ENCODE data around the gene SERBP1.

SERBP1 gene

DNA sequence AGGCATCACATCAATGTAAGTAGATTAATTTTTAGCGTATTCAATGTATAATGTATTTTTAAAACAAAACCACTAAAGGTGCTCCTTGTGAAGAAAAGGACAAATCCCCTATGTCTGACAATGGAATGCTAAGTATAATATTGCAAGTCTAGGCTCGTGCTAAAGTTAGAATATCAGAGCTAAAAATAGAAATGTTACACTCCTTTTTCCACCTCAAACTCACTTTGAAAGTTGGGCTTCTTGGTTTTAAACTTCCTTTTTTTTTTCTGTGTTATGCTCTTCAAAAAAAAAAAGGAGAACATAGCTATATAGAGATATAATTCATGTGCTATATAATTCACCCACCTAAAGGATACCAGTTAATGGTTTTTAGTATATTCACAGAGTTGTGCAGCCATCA is 3.6 kb upstream of the SERBP1 start:
- Histone ChIP-seq H4K20me1 (ENCODE audit: control insufficient read depth, insufficient read depth, low read depth, low read length) (peaks cover 6% of the 10 kb centered on the region; the same call in 1 of the 2 replicates), H3K4me1 (ENCODE audit: control insufficient read depth, low read length) (peaks cover 36% of the 10 kb centered on the region), H3K36me3 (ENCODE audit: control insufficient read depth, low read length) (peaks cover 11% of the 10 kb centered on the region), H3K9me2 (replicated peaks; ENCODE audit: control insufficient read depth, low read length) (no peaks in the 10 kb centered on the region), H3F3A (ENCODE audit: control insufficient read depth, insufficient read depth) (peaks cover 21% of the 10 kb centered on the region), H3K9me3 (ENCODE audit: control insufficient read depth, insufficient read depth, low read length) (no peaks in the 10 kb centered on the region), H3K4me3 (ENCODE audit: low read length) (no peak overlapping the region), H3K27ac (ENCODE audit: low read depth, low read length) (no peak overlapping the region), H3K4me2 (ENCODE audit: low read length) (peak overlapping the region; percentile 94), H3K27me3 (ENCODE audit: control insufficient read depth, low read length) (no peaks in the 10 kb centered on the region), H3K79me2 (ENCODE audit: control insufficient read depth, low read length) (peaks cover 29% of the 10 kb centered on the region)
- TF ChIP-seq CTCF (IDR thresholded peaks at IDR 0.05; ENCODE audit: low read depth, low read length, poor library complexity, severe bottlenecking) (no peak), EZH2phosphoT487 (IDR thresholded peaks at IDR 0.05; ENCODE audit: borderline replicate concordance, low read length) (no peak)

GRCh38 chr1:67432745-67433144 is 2.5 kb upstream of the SERBP1 start:
- 0 out of 2 replicates have a peak overlapping the region, but pooled peaks have one; percentile 4 for H3K4me3 ChIP-seq (ENCODE audit: low read length)
- H3K36me3 ChIP-seq (ENCODE audit: control insufficient read depth, low read length), result peaks cover 22% of the 10 kb centered on the region
- H3K4me1 ChIP-seq (ENCODE audit: control insufficient read depth, low read length), result peaks cover 39% of the 10 kb centered on the region
- TF ChIP-seq EZH2phosphoT487 (IDR thresholded peaks at IDR 0.05; ENCODE audit: borderline replicate concordance, low read length), result no peak
- TF ChIP-seq CTCF (IDR thresholded peaks at IDR 0.05; ENCODE audit: low read depth, low read length, poor library complexity, severe bottlenecking), result no peak
- peaks cover 24% of the 10 kb centered on the region for H3F3A ChIP-seq (ENCODE audit: control insufficient read depth, insufficient read depth)
- no peaks in the 10 kb centered on the region for H3K9me2 ChIP-seq (replicated peaks; ENCODE audit: control insufficient read depth, low read length)
- H3K27me3 ChIP-seq (ENCODE audit: control insufficient read depth, low read length), result no peaks in the 10 kb centered on the region
- no peaks in the 10 kb centered on the region for H3K9me3 ChIP-seq (ENCODE audit: control insufficient read depth, insufficient read depth, low read length)
- H4K20me1 ChIP-seq (ENCODE audit: control insufficient read depth, insufficient read depth, low read depth, low read length), result peaks cover 17% of the 10 kb centered on the region
- peak overlapping the region; percentile 94 for H3K4me2 ChIP-seq (ENCODE audit: low read length)
- no peak overlapping the region for H3K27ac ChIP-seq (ENCODE audit: low read depth, low read length)
- peaks cover 40% of the 10 kb centered on the region for H3K79me2 ChIP-seq (ENCODE audit: control insufficient read depth, low read length)

DNA sequence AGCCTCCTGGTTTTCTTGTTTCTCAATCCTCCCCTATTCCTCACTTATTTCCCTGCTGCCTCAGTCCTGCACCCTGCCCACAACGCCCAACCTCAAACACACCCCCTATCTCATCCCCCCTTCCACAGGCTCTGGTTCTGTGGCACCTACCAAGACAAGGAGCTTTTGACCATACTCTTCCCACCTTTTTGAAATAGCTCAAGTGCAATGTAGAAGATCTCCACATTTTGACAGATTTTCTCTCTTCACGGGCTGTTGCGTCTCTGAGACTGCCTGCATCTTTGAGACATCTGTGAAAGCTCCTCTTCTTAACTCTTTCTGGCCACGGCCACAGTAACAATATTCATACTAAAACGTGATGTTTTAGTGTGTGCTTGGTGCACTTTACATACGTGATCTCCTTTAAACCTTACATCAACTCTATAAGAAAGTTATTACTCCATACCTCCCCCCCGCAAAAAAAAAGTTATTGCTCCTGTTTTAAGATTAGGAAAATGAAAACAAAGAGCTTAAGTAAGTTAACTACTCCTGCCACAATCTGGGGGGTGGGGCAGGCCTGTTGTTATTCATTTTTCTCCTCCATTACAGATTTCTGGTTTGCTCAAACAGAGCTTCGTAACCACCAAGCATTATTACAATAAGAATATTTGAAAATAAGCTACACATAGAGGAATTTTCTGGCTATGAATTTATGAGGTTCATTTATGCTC is 1.8 kb upstream of the SERBP1 start:
- no peak for TF ChIP-seq CTCF (IDR thresholded peaks at IDR 0.05; ENCODE audit: low read depth, low read length, poor library complexity, severe bottlenecking)
- TF ChIP-seq EZH2phosphoT487 (IDR thresholded peaks at IDR 0.05; ENCODE audit: borderline replicate concordance, low read length), result no peak
- Histone ChIP-seq H4K20me1 (ENCODE audit: control insufficient read depth, insufficient read depth, low read depth, low read length) (peaks cover 24% of the 10 kb centered on the region), H3K27ac (ENCODE audit: low read depth, low read length) (peak overlapping the region; percentile 89), H3K79me2 (ENCODE audit: control insufficient read depth, low read length) (peaks cover 48% of the 10 kb centered on the region), H3K4me3 (ENCODE audit: low read length) (peak overlapping the region; percentile 98), H3K9me2 (replicated peaks; ENCODE audit: control insufficient read depth, low read length) (no peaks in the 10 kb centered on the region), H3K4me1 (ENCODE audit: control insufficient read depth, low read length) (peaks cover 46% of the 10 kb centered on the region), H3F3A (ENCODE audit: control insufficient read depth, insufficient read depth) (peaks cover 24% of the 10 kb centered on the region), H3K36me3 (ENCODE audit: control insufficient read depth, low read length) (peaks cover 30% of the 10 kb centered on the region), H3K27me3 (ENCODE audit: control insufficient read depth, low read length) (no peaks in the 10 kb centered on the region), H3K4me2 (ENCODE audit: low read length) (peak overlapping the region; percentile 94), H3K9me3 (ENCODE audit: control insufficient read depth, insufficient read depth, low read length) (no peaks in the 10 kb centered on the region)
